ENCODE measurements around the gene SPACA9. TPM values are rescaled to one million over a fixed set of nuclear protein-coding genes. Genes with fewer than 3 reads are reported as not detected.

SPACA9 gene
- total RNA-seq, 4 donors from 2014 or later, result 2.9 to 3.8 (median 3.3) TPM

GRCh38 chr9:132876849-132877248, 1.8 kb upstream of the SPACA9 start:
- no peak for ATAC-seq (ENCODE audit: low FRiP score)
- no peak for TF ChIP-seq CTCF (IDR thresholded peaks at IDR 0.05)
- no peak for DNase-seq (ENCODE audit: low spot score)

GRCh38 chr9:132877458-132877823, 1.3 kb upstream of the SPACA9 start:
- TF ChIP-seq CTCF (IDR thresholded peaks at IDR 0.05), result no peak
- DNase-seq (ENCODE audit: low spot score), result no peak
- no peak for ATAC-seq (ENCODE audit: low FRiP score)

DNA sequence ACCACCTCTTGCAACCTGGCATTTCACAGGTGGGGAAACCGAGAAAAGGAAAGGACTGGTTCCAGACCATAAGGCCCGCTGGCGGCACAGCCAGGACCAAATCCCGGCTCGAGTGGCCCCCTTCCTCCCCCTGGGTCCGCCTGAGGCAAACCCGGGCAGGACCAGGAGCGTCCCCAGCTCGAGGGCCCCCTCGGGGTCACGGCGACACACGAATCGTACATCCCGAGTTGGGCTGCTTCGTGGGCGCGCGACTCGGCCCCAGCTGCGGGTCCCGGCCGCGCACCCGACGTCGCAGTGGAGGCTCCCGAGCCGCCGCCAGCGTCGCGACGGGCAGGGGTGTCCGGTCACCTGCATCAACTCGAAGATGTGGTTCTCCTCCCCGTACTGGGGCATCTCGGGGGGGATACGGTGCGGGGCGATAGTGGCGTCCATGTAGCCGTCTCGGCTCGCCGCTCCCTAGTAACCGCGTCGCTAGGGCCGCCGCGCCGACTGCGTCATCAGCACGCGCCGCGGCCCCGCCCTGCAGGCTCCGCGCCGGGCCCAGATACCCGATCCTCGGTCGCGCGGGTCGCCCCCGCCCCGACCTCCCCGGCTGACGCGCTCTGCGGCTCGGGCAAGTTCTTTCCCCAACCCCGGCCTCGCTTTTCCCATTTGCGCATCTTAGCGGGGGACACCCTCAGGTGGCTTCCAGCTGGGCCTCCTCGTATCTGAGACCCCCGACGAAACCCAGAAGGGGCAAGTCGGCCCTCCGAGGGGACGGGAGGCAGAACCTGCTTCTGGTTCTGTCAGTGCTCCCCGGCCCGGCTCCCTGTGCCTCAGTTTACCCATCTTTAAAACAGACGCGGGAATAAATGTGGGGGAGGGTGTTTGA, 639 bp upstream of the SPACA9 start, which contains the start of gene AK8:
TSS of gene AK8 (minus strand) at position 461 of the 871 bp plus-strand sequence. CDS start at position 432, 29 bp downstream.
- TF ChIP-seq CTCF (IDR thresholded peaks at IDR 0.05), result no peak
- ATAC-seq (ENCODE audit: low FRiP score) (peak; percentile 74), DNase-seq (ENCODE audit: low spot score) (peak; percentile 44)

DNA sequence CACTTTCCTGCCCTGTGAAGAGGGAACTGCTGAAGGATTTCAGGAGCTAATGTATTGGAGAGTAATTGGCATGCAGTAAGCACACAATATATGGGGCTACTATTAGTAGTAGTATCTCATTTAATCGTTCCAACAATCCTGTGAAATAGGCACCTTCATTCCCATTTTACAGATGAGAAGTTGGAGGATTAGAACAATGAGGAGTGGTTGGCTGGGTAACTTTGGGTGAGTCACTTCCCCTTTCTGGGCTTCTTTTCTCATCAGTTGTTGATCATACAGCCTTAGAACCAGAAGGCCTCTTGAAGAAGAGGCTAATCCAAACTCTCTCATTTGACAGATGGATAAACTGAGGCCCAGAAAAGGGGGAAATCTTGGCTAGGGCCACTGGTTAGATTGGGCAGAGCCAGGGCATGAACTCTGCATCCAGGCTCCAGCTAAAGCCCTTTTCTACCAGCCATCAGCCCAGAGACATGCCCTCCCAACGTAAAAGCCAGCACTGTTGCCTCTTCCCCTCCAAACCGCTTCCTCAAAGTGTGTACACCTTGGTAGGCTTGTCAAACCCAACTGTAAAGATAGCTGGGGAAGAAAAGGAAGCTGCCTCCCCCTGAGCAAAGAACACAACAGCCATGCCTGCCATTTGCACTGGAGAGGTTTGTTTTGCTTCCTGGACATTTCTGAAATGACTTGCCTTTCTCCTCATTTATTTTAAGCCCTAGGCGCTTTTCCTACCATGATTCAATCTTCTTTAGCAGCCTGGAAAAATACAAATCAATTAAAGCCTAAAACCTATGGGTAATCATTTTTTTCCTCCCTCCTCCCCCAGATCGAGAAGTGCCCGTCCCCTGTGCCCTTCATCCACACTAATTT, 992 bp downstream of the SPACA9 start:
- TF ChIP-seq CTCF (IDR thresholded peaks at IDR 0.05), result no peak
- ATAC-seq (ENCODE audit: low FRiP score), result no peak
- DNase-seq (ENCODE audit: low spot score), result no peak

GRCh38 chr9:132880324-132880661, 1.6 kb downstream of the SPACA9 start:
- TF ChIP-seq CTCF (IDR thresholded peaks at IDR 0.05), result no peak
- no peak for DNase-seq (ENCODE audit: low spot score)
- no peak for ATAC-seq (ENCODE audit: low FRiP score)

DNA sequence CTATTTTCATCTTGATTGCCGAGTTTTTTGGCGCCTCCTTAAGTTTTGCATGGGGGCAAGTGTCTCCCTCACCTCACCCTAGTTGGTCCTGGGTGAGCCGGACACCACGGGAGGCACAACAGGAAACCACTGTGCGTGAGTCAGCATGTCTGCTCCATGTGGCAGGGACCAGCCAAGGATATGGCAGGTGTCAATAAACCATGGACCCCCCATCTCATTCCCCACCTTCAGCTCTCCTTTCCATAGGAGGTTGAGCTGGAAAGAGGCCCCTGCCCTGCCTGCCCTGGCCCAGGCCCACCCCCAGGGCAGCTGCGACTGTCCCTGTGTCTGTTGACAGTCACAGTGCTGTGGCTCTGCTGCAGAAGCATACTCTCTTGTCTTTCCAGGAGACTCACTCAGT, 3.1 kb downstream of the SPACA9 start:
- no peak for TF ChIP-seq CTCF (IDR thresholded peaks at IDR 0.05)
- DNase-seq (ENCODE audit: low spot score) (no peak), ATAC-seq (ENCODE audit: low FRiP score) (no peak)

Measured in omental fat pad (tissue), 4 donors.